ENCODE measurements around the gene ARMC7. TPM values are rescaled to one million over a fixed set of nuclear protein-coding genes. Genes with fewer than 3 reads are reported as not detected.
"Not testable (repeated sequence)": the region's sequence is repeated elsewhere in the genome, so short reads cannot be mapped to it uniquely, and the experiment has no call there.

ARMC7 gene
- total RNA-seq, 2 donors from 2014 or later: 8.9 to 9.3 TPM

GRCh38 chr17:75147878-75148546 is 38.2 kb downstream of the ARMC7 start:
- peaks cover 7% of the 10 kb centered on the region for H3K36me3 Mint-ChIP-seq (ENCODE audit: low read depth)
- H3K4me1 Mint-ChIP-seq: peaks cover 22% of the 10 kb centered on the region
- no peak overlapping the region for H3K4me3 Mint-ChIP-seq
- ATAC-seq: no peak
- no peaks in the 10 kb centered on the region for H3K9me3 ChIP-seq (ENCODE audit: control insufficient read depth, low read length, poor library complexity, severe bottlenecking)
- no peaks in the 10 kb centered on the region for H3K27me3 Mint-ChIP-seq
- peak overlapping the region; percentile 67 for H3K27ac Mint-ChIP-seq
- DNase-seq: no peak

- ATAC-seq (no peak), DNase-seq (no peak)
- Mint-ChIP-seq H3K4me1 (peaks cover 37% of the 10 kb centered on the region), H3K36me3 (ENCODE audit: low read depth) (peaks cover 7% of the 10 kb centered on the region), H3K27me3 (no peaks in the 10 kb centered on the region), H3K4me3 (peak overlapping the region; percentile 96), H3K27ac (peak overlapping the region; percentile 93)
- H3K9me3 ChIP-seq (ENCODE audit: control insufficient read depth, low read length, poor library complexity, severe bottlenecking): no peaks in the 10 kb centered on the region
Observed at GRCh38 chr17:75151930-75152329, 42.2 kb downstream of the ARMC7 start.

DNA sequence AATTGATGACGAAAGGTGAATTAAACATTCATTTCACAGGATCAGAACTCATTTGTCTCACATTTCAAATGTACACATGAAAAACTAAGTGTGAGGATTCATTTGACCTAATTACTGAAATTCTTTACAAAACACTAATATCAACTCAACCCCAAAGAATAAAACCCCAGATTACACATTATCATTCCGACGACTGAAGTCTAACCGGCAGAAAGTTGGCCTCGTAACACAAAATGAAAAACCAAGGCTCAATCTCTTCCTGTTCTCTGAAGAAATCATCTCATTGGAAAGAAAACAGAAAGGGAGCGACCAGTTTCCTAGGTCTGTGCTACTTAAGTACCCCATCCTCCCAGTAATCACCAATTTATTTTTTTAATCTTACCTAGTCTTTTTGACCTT is 42.8 kb downstream of the ARMC7 start:
- ATAC-seq: no peak
- Mint-ChIP-seq H3K4me1 (peaks cover 34% of the 10 kb centered on the region), H3K4me3 (peak overlapping the region; percentile 96), H3K36me3 (ENCODE audit: low read depth) (peaks cover 4% of the 10 kb centered on the region), H3K27me3 (no peaks in the 10 kb centered on the region), H3K27ac (peak overlapping the region; percentile 93)
- H3K9me3 ChIP-seq (ENCODE audit: control insufficient read depth, low read length, poor library complexity, severe bottlenecking): no peaks in the 10 kb centered on the region
- no peak for DNase-seq

DNA sequence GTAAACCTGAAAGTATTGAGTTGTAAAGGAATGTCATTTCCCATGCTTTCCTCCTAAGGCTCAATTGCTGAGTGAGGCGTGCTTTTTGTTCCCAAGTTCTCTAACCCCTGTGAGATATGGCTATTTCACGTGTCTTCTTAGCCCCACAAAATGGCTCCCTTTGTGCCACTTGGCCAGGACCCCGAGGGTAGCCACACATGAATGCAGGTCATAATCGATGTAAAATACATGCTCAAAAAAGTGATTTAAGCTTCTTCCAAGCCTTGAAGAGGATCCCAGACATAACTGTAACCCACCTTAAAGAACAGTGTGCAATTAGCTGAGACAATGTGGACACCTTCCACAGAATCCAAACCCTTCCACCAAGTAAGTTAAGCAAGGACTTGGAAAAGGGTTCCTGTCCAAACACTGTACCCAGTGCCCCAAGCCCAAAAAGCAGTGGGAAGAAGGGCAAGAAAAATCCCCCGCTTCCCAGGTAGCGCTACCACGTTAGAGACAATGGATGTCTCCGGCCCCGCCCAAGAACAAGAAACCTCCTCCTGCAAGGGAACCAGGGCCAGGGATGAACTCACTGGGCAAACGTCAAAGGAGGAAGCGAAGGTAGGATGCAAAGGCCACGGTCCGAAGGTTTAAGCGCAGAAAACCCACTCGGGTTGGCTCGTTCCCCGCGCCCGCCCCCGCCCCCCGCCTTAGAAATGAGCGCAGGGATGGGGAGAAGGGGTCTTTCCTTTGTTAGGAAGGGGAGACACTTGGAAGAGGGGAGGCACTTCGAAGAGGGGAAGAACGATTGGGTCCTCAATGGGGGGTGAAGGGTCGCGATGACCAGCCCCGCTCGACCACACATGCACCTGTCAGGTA is 43.4 kb downstream of the ARMC7 start:
- H3K9me3 ChIP-seq (ENCODE audit: control insufficient read depth, low read length, poor library complexity, severe bottlenecking): no peaks in the 10 kb centered on the region
- Mint-ChIP-seq H3K4me1 (peaks cover 34% of the 10 kb centered on the region), H3K36me3 (ENCODE audit: low read depth) (peaks cover 4% of the 10 kb centered on the region), H3K4me3 (peak overlapping the region; percentile 96), H3K27me3 (no peaks in the 10 kb centered on the region), H3K27ac (peak overlapping the region; percentile 93)
- no peak for DNase-seq
- ATAC-seq: no peak

DNA sequence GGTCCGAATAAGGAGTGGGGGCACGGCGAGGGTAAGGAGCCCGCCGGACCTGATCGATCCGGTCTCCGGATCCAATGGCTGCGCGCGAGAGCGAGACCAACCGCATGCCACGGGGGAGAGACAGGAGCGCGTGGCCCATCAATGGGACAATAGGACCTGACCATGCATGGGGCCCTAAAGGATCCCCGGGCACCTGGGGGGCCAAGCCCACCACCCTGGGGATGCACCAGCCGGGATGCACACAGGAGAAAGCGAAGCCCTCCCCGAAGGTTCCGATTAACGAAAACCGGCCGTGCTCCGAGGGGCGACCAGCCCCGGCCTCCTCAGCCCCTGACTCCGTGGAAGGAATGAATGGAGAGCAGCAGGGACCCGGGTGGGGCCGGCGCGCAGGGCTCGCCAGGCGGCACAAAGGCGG is 44.0 kb downstream of the ARMC7 start:
- H3K9me3 ChIP-seq (ENCODE audit: control insufficient read depth, low read length, poor library complexity, severe bottlenecking): no peaks in the 10 kb centered on the region
- Mint-ChIP-seq H3K4me3 (peak overlapping the region; percentile 96), H3K36me3 (ENCODE audit: low read depth) (peaks cover 2% of the 10 kb centered on the region), H3K27me3 (no peaks in the 10 kb centered on the region), H3K4me1 (peaks cover 32% of the 10 kb centered on the region), H3K27ac (peak overlapping the region; percentile 93)
- DNase-seq (peak in 1 of 3 donors; percentile 16), ATAC-seq (no peak)

DNA sequence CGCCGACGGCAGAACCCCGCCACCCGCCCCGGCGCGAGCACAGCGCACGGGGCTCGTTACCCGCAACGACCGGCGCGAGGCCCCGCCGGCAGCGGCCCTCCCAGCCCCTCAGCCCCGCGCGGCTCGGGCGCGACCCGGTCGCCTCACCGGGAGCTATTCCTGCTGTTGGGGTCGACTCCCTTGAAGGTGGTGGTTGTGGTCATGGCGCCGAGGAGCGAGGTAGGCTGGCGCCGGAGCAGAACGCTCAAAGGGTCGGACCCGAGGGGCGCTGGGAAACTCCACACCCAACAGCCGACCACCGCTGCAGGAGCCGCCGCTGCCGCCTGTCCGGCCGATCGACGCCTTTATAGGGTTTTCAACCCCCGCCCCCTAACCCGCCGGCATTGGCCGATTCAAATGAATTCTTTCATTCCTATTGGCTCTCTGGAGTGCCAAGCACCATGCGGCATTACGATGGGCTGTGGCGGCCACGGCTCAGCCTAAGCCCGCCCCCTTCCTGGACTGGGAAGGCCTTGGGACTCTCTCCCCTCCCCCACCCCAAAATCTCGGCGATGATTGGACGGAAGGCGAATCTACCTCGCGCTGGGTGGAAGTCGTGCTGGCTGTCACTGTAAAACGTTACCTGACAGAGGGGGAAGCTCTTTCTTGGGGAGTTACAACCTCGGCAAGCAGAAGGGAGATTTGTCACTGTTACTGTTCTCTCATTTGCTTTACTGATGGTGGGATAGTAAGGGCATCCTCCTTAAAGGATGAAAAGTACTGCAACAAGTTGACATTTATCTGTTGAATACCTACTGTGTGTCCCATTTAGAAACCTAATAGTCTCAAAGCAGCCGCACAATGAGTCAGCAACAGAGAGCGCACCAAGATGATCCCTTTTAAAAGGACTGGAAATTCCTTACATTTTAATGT is 44.7 kb downstream of the ARMC7 start, which contains the start of gene JPT1:
TSS of gene JPT1 (minus strand) at position 318 of the 912 bp plus-strand sequence. CDS start at position 203, 115 bp downstream.
- peaks cover 32% of the 10 kb centered on the region for H3K4me1 Mint-ChIP-seq
- H3K27ac Mint-ChIP-seq: peak within 1 kb of the TSS; percentile 93
- H3K27me3 Mint-ChIP-seq: no peaks in the 10 kb centered on the region
- H3K36me3 Mint-ChIP-seq (ENCODE audit: low read depth): peaks cover 2% of the 10 kb centered on the region
- H3K4me3 Mint-ChIP-seq: peak within 1 kb of the TSS; percentile 96
- DNase-seq (peak; percentile 88 to 96 (median 94)), ATAC-seq (peak; percentile 98)
- H3K9me3 ChIP-seq (ENCODE audit: control insufficient read depth, low read length, poor library complexity, severe bottlenecking): no peaks in the 10 kb centered on the region

GRCh38 chr17:75155191-75155601 is 45.4 kb downstream of the ARMC7 start:
- no peak for ATAC-seq
- no peaks in the 10 kb centered on the region for H3K36me3 Mint-ChIP-seq (ENCODE audit: low read depth)
- no peak for DNase-seq
- H3K27ac Mint-ChIP-seq: no peak overlapping the region
- peak overlapping the region; percentile 52 for H3K4me3 Mint-ChIP-seq
- H3K9me3 ChIP-seq (ENCODE audit: control insufficient read depth, low read length, poor library complexity, severe bottlenecking): no peaks in the 10 kb centered on the region
- H3K27me3 Mint-ChIP-seq: no peaks in the 10 kb centered on the region
- H3K4me1 Mint-ChIP-seq: peaks cover 29% of the 10 kb centered on the region

DNA sequence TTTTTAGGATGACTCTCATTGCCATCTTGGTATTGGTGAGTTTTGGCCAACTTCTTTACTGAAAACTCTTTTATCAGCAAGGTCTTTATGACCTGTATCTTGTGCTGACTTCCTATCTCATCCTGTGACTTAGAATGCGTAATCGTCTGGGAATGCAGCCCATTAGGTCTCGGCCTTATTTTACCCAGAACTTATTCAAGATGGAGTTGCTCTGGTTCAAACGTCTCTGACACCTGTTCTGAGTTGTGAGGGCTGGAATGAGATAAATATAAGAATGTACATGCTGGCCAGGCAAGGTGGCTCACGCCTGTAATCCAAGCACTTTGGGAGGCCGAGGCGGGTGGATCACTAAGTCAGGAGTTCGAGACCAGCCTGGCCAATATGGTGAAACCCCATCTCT is 48.7 kb downstream of the ARMC7 start:
- not testable (repeated sequence) for H3K27me3 Mint-ChIP-seq; ATAC-seq; DNase-seq; H3K4me3 Mint-ChIP-seq; H3K9me3 ChIP-seq (ENCODE audit: control insufficient read depth, low read length, poor library complexity, severe bottlenecking); H3K27ac Mint-ChIP-seq; H3K36me3 Mint-ChIP-seq (ENCODE audit: low read depth)
- peaks cover 11% of the 10 kb centered on the region for H3K4me1 Mint-ChIP-seq

- no peak for ATAC-seq
- H3K36me3 Mint-ChIP-seq (ENCODE audit: low read depth): no peaks in the 10 kb centered on the region
- no peak for DNase-seq
- H3K9me3 ChIP-seq (ENCODE audit: control insufficient read depth, low read length, poor library complexity, severe bottlenecking): no peaks in the 10 kb centered on the region
- H3K27ac Mint-ChIP-seq: no peak overlapping the region
- H3K27me3 Mint-ChIP-seq: no peaks in the 10 kb centered on the region
- H3K4me1 Mint-ChIP-seq: peaks cover 9% of the 10 kb centered on the region
- no peak overlapping the region for H3K4me3 Mint-ChIP-seq
Observed at GRCh38 chr17:75159196-75160031, 49.6 kb downstream of the ARMC7 start.

- no peaks in the 10 kb centered on the region for H3K9me3 ChIP-seq (ENCODE audit: control insufficient read depth, low read length, poor library complexity, severe bottlenecking)
- DNase-seq (no peak), ATAC-seq (no peak)
- Mint-ChIP-seq H3K27ac (no peak overlapping the region), H3K4me3 (no peak overlapping the region), H3K36me3 (ENCODE audit: low read depth) (no peaks in the 10 kb centered on the region), H3K27me3 (no peaks in the 10 kb centered on the region), H3K4me1 (peaks cover 3% of the 10 kb centered on the region)
Observed at GRCh38 chr17:75160211-75160610, 50.4 kb downstream of the ARMC7 start.

DNA sequence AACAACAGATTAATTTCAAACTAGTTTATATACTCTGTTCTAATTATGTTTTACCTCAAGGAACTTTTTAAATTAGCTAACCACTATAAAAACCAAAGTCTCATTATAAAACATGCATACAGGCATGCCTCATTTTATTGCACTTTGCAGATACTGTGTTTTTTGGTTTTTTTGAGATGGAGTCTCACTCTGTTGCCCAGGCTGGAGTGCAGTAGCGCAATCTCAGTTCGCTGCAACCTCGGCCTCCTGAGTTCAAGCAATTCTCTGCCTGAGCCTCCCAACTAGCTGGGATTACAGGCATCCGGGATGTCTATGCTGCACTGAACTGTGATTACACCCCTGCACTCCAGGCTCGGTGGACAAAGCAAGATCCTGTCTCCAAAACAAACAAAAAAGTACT is 53.3 kb downstream of the ARMC7 start:
- Mint-ChIP-seq H3K27me3 (no peaks in the 10 kb centered on the region), H3K27ac (no peak overlapping the region)

GRCh38 chr17:75164606-75165005 is 54.8 kb downstream of the ARMC7 start:
- not testable (repeated sequence) for H3K27me3 Mint-ChIP-seq; ATAC-seq; H3K27ac Mint-ChIP-seq; H3K9me3 ChIP-seq (ENCODE audit: control insufficient read depth, low read length, poor library complexity, severe bottlenecking); H3K4me1 Mint-ChIP-seq; H3K36me3 Mint-ChIP-seq (ENCODE audit: low read depth); H3K4me3 Mint-ChIP-seq; DNase-seq

More for the DNA sequence above, 53.3 kb downstream of the ARMC7 start:
- H3K9me3 ChIP-seq (ENCODE audit: control insufficient read depth, low read length, poor library complexity, severe bottlenecking): no peaks in the 10 kb centered on the region
- Mint-ChIP-seq H3K4me1 (no peaks in the 10 kb centered on the region), H3K4me3 (no peak overlapping the region), H3K36me3 (ENCODE audit: low read depth) (no peaks in the 10 kb centered on the region)
- ATAC-seq (no peak), DNase-seq (no peak)

Measured in T-helper 17 cell (primary cell).